GM18517 (cell line): ENCODE data around the gene KRT6C.
"Not testable (repeated sequence)": the region's sequence is repeated elsewhere in the genome, so short reads cannot be mapped to it uniquely, and the experiment has no call there.

Source experiments
- ATAC-seq: cut with Tn5 transposase; IDR thresholded peaks from one replicate; pipeline ENCODE4 v1.9.1; 2021; ENCODE audit warnings: mild to moderate bottlenecking, moderate library complexity; ENCODE audit not compliant: unreplicated experiment

Gene KRT6C

GRCh38 chr12:52500574-52500973 lies 27.0 kb upstream of the KRT6C start:
- not testable (repeated sequence) for ATAC-seq

DNA sequence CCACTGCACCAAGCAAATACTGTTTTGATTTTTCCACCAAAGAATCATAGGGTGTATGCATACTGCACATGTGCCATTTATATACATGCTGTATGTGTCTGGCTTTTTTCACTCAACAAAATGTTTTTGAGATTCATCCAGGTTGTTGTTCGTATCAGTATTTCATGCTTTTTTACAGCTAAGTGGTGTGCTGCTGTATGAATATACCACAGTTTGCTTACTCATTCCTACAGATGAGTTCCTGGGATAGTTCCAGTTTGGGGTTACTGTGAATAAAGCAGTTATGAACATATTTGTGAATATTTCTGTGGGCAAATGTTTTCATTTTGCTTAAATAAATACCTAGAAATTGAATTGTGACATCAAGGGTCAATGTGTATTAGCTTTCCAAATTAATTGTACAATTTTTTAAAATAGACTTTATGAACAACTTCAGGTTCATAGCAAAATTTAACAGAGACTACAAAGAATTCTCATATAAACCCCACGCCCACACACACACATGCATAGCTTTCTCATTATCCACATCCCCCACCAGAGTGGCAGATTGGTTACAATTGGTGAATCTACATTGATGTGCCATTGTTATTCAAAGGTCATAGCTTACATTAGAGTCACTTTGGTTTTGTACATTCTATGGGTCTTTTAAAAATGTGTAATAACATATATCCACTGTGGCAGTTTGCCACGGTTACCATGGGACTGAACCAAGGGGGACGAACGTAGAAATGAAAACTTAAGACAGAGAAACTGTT lies 26.4 kb upstream of the KRT6C start:
- ATAC-seq: no peak

DNA sequence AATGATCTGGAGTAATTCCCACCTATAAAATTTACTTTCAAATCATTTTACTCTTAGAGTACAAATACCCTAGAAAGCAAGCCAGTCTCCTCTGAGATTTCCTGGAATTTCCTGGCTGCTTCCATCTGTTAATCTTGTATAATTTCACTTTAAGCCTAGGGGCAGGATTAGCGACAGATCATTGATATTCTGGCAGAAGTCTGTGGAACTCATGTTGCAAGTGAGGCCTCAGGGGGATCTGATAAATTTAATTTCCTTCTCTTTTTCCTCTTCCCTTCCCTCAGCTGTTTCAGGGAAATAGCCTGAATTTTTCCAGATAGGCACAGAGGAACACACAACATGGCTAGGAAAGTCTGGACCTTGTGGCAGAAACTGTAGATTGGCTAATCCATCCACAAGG lies 25.3 kb upstream of the KRT6C start:
- ATAC-seq: no peak

GRCh38 chr12:52497975-52498374 lies 24.4 kb upstream of the KRT6C start:
- no peak for ATAC-seq

- no peak for ATAC-seq
These were observed 23.0 kb upstream of the KRT6C start for GRCh38 chr12:52496590-52497071.

GRCh38 chr12:52496054-52496453 lies 22.4 kb upstream of the KRT6C start:
- ATAC-seq: no peak

DNA sequence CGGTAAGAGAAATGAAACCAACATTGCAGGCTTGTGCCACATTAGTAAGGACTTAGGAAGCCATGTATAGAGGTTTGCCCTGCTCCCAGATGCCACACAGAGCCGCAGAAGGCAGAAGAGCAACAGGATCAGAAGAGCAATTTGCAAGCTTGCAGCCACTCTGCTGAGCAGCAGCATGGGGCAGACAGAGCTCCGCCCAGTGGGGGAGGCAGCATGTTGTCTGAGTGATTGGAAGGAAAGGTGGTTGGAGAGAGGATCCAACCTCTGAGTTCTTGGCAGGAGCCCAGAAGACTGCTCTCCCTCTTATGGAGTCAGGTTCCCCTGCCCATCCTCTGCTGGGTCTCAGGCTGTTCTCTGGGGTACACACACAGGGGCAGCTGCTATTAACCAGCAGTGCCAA lies 21.8 kb upstream of the KRT6C start:
- no peak for ATAC-seq

GRCh38 chr12:52494518-52494917 lies 20.9 kb upstream of the KRT6C start:
- ATAC-seq: no peak

DNA sequence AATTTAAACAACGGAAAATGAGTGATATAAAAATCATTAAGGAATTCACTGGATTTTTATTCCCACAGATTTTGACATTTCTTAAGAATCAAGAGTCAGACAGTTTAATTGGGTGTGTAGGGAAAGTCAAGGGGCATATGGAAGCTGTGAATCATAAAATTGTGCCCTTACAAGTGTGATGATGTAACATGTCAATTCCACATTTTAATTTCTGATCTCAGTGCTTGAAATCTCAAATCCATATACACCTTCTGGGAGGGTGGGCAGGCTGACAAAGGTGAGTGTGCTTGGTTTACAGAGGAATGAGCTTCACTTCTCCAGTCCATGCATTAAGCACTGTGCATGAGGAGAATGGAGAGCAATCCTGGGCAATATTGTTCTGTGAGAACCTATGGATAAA lies 20.5 kb upstream of the KRT6C start:
- ATAC-seq: no peak

GRCh38 chr12:52493172-52493571 lies 19.6 kb upstream of the KRT6C start, which contains the start of gene KRT6A:
TSS of gene KRT6A (minus strand) at chr12:52493257. CDS start at chr12:52493188, 69 bp downstream.
- no peak for ATAC-seq

DNA sequence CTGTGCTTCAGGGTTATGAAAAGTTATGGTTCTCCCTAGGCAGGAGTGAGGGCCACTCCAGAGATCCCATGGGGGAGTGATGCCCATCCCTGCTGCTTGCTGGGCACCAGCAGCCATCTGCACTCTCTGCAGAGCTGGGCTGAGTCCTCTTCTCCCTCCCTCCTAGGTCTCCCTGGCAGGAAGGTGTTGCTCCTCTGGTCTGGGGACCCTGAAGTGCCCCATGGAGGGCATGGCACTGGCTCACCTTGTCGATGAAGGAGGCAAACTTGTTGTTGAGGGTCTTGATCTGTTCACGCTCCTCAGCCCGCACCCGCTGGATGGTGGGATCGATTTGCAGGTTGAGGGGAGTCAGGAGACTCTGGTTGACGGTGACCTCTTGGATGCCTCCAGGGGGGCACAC lies 18.8 kb upstream of the KRT6C start:
- ATAC-seq: not testable (repeated sequence)

DNA sequence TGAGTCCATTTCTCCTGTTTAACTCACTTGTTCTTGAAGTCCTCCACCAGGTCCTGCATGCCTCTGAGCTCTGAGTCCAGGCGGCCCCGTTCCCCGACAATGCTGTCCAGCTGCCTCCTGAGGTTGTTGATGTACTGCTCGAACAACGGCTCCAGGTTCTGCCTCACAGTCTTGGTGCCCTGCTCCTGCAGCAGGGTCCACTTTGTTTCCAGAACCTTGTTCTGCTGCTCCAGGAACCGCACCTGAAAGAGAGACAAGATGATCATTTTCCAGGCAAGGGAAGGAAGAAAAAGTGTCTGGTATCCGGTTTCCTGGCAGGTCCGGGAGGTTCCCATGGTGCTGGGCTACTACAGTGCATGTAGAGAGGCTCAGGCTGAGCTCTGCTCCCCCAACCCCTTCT lies 17.9 kb upstream of the KRT6C start:
- ATAC-seq: not testable (repeated sequence)

DNA sequence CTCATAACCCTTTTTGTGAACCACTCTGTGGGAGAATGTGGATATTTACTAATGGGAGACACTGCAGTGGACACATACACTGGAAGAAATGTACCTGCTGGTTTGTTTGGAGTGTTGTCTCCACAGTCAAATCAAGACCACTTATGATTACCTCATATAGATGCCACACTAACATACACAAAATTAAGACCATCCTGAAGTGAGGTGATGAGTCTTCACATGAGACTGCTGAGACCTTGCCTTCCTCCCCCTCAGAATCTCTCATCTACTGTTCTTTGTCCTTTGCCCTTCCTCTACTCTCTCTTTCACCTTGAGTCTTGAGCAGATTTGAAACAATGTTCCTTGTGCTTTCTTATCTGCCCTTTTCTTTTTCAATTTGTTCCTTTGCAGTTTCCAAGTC lies 15.1 kb upstream of the KRT6C start:
- no peak for ATAC-seq

GRCh38 chr12:52487744-52488443 lies 14.3 kb upstream of the KRT6C start:
- not testable (repeated sequence) for ATAC-seq

DNA sequence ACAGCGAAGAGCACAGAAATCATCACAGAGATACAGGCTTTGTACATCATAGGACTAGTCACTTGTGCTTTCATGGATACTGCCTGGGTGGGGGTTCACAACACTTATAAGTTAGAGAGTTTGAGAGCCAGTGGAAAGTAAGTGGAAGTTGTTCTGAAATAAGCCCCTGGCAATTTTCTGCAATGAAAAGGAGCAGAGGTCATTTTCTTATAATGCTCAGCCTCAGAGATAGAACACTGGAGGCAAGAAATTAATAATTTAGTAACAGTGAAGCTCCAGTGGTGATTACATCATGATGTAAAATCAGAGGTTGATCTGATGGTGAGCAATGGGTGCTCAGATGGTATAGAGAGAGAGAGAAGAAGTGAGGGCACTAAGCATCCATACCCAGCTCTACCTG lies 13.6 kb upstream of the KRT6C start:
- ATAC-seq: no peak

GRCh38 chr12:52486166-52487105 lies 12.8 kb upstream of the KRT6C start:
- ATAC-seq: no peak

- ATAC-seq: no peak
These were observed 6.5 kb upstream of the KRT6C start for GRCh38 chr12:52480073-52480472.

DNA sequence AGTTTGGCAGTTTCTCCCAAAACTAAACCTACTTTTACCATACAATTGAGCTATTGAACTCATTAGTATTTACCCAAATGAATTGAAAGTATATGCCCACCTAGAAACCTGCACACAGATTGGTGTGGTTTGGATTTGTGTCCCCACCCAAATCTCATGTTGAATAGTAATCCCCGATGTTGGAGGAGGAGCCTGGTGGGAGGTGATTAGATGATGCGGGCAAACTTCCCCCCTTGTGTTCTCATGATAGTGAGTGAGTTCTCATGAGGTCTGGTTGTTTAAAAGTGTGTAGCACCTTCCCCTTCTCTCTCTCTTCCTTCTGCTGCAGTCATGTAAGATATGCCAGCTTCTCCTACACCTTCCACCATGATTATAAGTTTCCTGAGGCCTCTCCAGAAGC lies 4.0 kb upstream of the KRT6C start:
- no peak for ATAC-seq

GRCh38 chr12:52474212-52474611 lies 607 bp upstream of the KRT6C start:
- no peak for ATAC-seq

DNA sequence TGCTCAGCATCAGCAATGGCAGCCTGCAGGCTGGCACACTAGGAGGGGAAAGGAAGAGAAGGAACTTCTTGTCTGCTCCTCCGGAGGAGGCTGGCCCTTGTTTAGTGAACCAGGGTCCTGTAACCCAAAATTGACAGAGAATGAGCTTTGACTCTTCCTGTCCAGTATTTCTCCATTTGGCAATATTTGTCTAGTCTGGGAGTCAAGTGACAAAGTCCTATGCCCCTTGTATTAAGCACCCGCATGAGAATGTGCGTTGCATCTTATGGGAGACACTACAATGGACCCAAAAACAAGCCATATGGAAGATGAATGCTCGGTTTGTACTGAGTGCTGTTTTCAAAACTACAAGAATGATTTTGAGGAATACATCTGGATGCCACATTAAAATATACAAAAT lies 3.8 kb downstream of the KRT6C start:
- no peak for ATAC-seq

- ATAC-seq: no peak
These were observed 8.7 kb downstream of the KRT6C start for GRCh38 chr12:52464897-52465296.
